Stimulated activated CD4-positive, alpha-beta T cell treated with anti-CD3 and anti-CD28 coated beads, Interleukin-1b, Interleukin-23, amount 100 ng/mL, for 4 hours (primary cell): ENCODE data around the gene GNA12.

Experiments
- DNase-seq, 2 donors: peaks; one replicate each; pipeline ENCODE4 v3.0.0-alpha.2; 2020; ENCODE audit warnings: low read depth in 2 of 2

Gene GNA12

GRCh38 chr7:2777898-2778535, 66.1 kb downstream of the GNA12 start:
- no peak for DNase-seq

DNA sequence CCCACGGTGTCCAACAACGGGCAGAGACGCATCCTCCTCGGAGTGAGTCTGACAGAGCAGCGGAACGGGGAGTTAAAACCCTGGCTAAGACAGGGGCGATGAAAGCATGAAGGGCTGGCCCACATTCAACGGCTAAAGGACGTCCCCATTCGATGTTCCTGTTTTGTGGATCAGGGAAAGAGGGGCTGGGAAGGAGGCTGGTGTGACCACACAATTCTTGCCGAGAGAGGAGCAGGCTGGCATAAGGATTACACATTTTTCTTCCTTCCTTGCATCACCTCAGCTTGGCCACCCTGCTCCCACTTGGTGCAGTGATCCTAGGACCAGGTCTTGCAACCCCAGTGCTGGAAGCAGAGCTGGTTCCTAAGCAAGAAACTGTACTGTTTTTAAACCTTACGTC, 67.7 kb downstream of the GNA12 start:
- no peak for DNase-seq

GRCh38 chr7:2775785-2776184, 68.3 kb downstream of the GNA12 start:
- DNase-seq: no peak

- DNase-seq: no peak
Observed at GRCh38 chr7:2775376-2775775, 68.7 kb downstream of the GNA12 start.

GRCh38 chr7:2774935-2775334, 69.2 kb downstream of the GNA12 start:
- no peak for DNase-seq

DNA sequence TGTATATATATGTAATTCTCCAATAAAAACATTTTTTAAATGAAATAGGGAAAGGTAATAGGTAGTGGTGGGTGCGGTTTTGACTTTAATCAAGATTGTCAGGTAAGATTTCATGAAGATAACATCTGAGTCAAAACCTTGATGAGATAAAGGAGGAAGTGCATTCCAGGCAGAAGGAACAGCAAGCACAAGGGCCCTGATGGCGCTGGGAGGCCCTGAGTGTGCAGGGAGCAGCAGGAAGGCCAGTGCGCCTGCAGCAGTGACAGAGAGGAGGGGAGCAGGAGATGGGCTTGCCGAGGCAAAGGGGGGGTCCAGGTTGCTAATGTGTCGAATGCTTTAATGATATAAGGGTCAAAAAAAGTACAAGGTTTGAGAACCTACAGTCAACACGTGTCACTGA, 69.8 kb downstream of the GNA12 start:
- no peak for DNase-seq

DNA sequence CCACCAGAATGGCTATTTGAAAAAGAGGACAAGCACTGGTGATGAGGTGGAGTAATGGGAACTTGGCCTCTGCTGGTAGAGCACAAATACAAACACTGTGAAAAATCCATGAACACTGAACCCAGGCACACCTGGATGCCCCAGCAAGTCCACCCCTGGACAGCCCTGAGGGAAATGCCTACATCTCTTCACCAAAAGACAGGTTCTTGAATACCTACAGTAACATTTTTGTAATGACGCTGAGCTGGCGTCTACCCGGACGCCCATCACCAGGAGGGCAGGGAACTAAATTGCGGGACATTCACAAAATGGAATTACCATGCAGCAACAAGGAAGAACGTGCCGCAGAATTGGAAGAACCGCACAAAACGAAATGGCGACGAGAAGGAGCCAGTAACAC, 70.5 kb downstream of the GNA12 start:
- DNase-seq: no peak

DNA sequence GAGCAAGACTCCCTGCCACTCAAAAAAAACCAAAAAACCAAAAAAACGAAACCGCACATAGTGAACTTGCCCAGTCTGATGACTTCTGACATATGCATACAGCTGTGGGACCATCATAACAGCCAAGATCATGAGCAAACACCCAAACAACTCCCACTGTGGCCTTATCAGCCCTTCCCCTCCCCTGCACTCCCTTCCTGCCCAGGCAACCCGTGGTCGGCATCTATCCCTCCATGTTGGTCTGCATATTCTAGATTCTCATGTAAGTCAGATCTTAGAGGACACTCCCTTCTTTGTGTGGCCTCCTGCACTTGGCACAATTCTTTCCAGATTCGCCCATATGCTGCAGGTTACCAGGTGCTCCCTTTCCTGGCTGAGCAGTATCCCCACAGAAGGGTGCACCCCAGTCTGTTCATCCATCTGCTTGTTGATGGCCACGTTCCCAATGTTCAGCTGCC, 72.8 kb downstream of the GNA12 start:
- no peak for DNase-seq

GRCh38 chr7:2764621-2765020, 79.5 kb downstream of the GNA12 start:
- DNase-seq: no peak

DNA sequence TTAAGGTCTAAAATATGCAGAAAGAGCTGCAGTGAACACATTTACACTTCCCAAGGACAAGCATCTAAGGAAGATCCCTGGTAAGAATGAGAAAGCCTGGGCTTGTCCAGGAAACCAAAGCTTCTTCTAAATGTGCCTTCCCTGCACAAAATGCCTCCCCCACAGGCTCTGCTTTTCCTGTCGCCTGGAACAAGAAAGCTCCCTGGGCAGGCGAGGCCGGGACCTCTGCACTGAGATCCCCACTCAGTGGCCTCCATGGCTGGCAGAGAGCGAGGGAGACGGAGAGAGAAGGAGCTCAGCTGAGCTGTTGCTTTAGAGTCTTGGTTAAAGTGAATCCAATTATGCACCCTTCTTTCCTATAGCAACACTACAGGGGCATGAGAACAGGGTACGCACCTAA, 80.5 kb downstream of the GNA12 start:
- no peak for DNase-seq

GRCh38 chr7:2761801-2762497, 82.2 kb downstream of the GNA12 start:
- DNase-seq: no peak

DNA sequence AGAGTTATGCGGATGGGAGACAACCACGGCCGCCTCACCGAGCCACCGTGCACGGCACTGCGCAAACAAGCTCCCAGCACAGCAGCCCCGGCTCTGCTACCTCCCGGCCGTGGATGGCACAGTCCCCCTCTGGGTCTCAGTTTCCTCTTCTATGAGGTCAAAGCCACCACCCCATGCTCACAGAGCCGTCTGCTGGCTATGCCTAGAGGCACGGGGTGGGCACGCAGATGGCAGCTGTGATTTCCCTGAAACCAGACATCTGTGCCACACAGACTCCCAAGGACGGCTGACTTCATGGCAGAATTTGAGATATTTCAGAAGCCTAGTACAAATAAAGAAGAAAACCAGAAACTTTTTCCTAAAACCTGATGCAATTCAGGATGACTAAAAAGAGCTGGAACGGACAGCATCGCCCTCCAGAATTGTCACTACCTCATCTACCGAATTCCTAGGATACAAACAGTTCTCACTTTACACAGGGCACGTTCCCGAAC, 82.9 kb downstream of the GNA12 start:
- DNase-seq: no peak

- DNase-seq: no peak
Observed at GRCh38 chr7:2760098-2760889, 83.8 kb downstream of the GNA12 start.

GRCh38 chr7:2759736-2760097, 84.4 kb downstream of the GNA12 start:
- no peak for DNase-seq

- no peak for DNase-seq
Observed at GRCh38 chr7:2758673-2759616, 85.2 kb downstream of the GNA12 start.

- DNase-seq: peak; percentile 44 to 47
Observed at GRCh38 chr7:2757904-2758672, 86.0 kb downstream of the GNA12 start.

- DNase-seq: no peak
Observed at GRCh38 chr7:2757361-2757903, 86.7 kb downstream of the GNA12 start.

GRCh38 chr7:2755531-2755930, 88.6 kb downstream of the GNA12 start:
- no peak for DNase-seq

DNA sequence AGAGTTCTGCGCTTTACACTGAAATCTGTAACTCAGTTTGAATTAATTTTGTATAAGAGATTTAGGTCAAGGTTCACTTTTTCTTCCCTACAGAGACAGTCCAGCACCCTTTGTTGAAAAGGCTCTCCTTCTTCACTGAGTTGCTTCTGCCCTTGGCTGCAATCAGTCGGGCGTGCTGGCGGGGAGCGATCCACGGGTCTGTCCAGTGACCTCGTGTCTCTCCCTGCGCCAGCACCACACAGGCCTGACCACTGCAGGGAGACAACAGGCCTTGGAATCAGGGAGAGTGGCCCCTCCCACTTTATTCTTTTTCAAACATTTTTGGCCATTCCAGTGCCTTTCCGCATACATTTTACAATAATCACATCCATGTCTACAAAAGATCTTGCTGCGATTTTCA, 89.2 kb downstream of the GNA12 start:
- DNase-seq: no peak

GRCh38 chr7:2754086-2754485, 90.0 kb downstream of the GNA12 start:
- DNase-seq: no peak

GRCh38 chr7:2753148-2753547, 91.0 kb downstream of the GNA12 start:
- no peak for DNase-seq
